Measurements from ENCODE around the gene RIC8B.
"Not testable (repeated sequence)": the region's sequence is repeated elsewhere in the genome, so short reads cannot be mapped to it uniquely, and the experiment has no call there.

The RIC8B gene

DNA sequence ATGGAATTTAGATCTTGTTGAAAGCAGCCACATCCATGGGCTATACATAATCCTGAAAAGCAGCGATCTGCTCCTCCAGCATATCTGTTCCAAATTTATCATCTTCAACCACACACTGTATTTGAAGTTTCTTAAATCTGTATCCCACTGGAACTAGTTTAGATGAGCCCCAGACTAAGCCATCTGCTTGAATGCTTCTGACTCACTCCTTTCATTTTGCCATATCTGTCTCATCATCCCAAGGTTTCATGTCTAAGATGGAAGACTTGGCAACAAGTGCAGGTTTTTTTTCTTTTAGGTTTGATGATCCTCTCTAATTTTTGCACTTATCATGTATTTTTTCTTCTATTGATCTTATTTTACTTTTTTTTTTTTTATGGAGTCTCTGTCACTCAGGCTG lies 126.8 kb downstream of the RIC8B start:
- no peak for DNase-seq (ENCODE audit: low read depth in 1 of 2, low spot score in 1 of 2)

DNA sequence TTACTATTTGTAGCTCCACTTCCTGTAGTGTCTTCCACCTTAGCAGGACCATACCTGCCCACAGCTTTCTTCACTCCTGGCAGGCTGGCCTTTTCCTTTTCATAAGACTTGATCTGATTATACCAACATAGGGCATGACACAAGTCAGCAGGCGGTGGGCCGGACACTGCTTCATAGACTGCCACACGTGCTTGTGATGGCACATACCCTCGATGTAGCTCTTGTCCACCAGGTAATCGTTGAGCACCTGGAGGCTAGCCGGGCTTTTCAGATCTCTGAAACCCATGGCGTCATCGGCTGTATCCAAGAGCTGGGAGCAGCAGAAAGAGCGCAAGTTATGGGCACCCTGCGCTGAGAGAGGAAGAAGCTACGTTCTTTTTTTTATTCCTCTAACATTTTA lies 127.6 kb downstream of the RIC8B start:
- DNase-seq (ENCODE audit: low read depth in 1 of 2, low spot score in 1 of 2), result no peak

DNA sequence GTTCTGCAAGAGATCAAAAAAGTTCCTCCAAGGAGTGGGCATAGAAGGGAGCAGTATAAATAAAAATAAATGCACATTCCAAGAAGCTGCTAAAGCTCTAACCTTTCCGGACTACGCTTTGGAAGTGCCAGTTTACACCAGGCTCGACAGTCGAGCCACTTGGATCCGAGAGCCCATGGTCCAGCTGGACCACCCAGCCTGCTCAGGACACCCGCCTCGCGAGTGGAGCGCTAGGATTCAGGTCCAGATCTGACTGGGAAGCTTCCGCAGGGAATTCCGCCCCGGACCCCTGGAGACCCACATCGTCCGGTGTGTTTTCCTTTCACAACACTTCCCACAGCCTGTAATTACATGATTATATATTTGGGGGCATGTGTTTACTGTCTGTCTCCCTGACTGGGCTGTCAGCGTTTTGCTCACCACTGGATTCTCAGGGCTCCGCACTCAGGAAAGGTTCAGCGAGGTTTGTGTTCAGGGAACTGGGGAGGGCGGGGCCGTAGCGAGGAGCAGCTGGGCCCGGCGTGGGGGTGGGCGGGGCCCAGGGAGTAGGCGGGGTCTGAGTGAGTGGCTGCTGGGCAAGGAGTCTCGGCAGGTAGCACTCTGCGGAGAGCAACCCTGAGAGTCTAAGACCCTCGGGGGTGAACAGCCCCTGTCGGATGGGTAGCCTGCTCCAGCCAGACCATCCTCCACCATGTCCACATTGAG lies 128.9 kb downstream of the RIC8B start:
- DNase-seq (ENCODE audit: low read depth in 1 of 2, low spot score in 1 of 2), result peak; percentile 40 to 62

DNA sequence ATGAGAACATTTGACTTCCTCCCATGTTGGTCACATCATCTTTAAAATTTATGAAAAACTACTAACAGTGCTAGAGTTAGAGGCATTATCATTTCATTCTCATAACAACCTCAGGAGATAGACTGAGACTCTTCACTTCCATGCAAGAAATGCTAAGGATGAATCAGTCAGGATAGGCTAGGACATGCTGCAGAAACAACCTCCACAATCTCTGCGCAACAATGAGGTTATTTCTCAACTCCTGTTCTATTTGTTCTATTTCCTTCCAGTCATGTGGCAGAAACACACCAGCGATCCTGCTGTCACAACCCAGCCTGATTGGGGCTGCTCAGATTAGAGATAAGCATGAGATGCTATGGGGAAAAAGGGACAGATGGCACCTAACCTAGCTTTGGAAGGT lies 132.2 kb downstream of the RIC8B start:
- no peak for DNase-seq (ENCODE audit: low read depth in 1 of 2, low spot score in 1 of 2)

DNA sequence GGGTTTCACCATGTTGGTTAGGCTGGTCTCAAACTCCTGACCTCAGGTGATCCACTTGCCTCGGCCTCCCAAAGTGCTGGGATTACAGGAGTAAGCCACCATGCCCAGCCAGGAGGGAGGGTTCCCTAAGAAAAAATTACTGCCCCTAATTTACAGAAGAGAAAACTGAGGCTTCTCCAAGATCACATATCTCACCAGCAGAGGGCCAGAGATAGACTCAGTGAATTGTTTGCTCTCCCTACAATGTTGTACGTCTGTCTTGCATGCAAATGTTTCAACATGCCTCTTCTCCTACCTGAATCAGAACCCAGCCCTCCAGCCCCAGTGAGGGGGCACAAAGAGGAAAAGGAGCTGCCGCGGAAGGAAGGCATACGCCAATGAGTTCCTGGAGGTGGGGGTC lies 132.9 kb downstream of the RIC8B start:
- DNase-seq (ENCODE audit: low read depth in 1 of 2, low spot score in 1 of 2), result no peak

DNA sequence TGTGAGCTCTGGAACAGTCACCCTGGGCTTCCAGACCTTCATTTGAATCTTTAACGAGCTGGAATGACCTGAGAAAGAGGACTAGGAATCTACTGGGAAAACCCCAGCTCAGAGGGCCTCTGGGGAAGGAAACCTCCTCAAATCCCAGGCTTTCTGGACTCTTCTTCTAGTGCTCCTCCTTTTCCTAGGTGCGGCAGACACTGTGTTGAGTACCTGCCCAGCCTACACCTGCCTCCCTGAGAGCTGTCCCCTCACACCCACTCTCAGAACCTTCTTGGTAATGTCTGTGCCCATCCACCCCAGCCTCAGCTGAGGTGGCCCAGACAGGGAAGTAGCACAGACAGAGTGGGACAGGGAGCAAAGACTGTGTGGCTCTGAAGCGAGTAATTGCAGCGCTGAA lies 133.4 kb downstream of the RIC8B start:
- no peak for DNase-seq (ENCODE audit: low read depth in 1 of 2, low spot score in 1 of 2)

DNA sequence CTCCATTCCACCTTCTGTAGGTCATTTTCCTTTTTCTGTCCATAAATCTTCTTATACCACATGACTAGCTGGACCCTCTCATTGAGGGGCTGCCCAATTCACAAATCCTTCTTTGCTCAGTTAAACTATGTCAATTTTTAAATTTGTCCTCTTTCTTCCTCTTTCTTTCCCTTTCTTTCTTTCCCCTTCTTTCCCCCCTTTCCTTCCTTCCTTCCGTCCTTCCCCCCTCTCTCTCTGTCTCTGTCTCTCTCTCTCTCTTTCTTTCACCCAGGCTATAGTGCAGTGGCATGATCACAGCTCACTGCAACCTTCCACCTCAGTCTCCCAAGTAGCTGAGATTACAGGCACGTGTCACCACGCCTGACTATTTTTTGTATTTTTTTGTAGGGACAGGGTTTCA lies 134.1 kb downstream of the RIC8B start:
- DNase-seq (ENCODE audit: low read depth in 1 of 2, low spot score in 1 of 2), result no peak

DNA sequence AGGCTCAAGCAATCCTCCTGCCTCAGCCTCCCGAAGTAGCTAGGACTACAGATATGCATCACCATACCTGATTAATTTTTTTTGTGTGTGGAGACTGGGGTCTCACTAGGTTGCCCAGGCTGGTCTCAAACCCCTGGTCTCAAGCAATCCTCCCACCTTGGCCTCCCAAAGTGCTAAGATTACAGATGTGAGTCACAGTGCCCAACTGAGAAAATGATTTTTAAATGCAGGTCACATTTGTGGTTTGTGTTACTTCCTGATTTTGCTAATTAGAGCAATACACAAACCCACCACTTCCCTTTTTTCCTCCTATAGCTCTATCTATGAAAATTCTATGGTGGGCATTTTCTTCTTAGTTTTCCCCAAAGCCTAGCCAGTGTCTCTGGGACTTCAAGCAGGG lies 135.7 kb downstream of the RIC8B start:
- no peak for DNase-seq (ENCODE audit: low read depth in 1 of 2, low spot score in 1 of 2)

DNA sequence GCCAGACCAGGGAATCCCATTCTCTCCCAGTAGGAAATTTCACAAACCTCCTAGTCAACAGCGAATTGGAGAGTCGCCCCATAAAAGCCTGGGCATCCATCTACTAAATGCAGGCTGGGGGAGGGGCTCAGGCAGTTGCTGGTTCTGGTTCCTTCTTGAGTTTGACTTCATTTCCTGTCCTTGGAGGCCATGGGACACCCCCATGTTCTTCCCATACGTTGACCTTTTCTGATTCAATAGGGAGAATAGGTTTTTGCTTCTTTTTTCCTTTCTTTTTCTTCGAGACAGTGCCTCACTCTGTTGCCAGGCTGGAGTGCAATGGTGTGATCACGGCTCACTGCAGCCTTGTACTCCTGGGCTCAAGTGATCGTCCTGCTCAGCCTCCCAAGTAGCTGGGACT lies 137.1 kb downstream of the RIC8B start:
- no peak for DNase-seq (ENCODE audit: low read depth in 1 of 2, low spot score in 1 of 2)

DNA sequence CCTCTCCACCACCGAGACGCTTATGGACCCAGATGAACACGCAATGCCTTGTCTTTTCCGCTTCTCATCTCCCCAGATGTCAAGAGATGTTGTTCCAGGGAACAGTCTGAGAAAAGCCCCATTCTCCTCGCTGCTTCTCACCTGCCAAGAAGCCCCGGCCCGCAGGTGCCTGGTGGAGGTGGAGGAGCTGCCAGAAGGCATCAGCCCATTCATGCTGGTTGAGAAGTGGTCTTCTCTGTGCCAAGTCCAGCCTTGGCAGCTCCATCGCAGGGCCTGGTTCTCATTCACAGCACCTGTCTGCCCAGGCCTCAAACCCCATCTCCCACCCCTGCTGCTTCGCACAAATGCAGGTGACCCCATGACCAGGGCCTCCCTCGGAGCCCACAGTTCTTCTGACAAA lies 139.0 kb downstream of the RIC8B start:
- no peak for DNase-seq (ENCODE audit: low read depth in 1 of 2, low spot score in 1 of 2)

DNA sequence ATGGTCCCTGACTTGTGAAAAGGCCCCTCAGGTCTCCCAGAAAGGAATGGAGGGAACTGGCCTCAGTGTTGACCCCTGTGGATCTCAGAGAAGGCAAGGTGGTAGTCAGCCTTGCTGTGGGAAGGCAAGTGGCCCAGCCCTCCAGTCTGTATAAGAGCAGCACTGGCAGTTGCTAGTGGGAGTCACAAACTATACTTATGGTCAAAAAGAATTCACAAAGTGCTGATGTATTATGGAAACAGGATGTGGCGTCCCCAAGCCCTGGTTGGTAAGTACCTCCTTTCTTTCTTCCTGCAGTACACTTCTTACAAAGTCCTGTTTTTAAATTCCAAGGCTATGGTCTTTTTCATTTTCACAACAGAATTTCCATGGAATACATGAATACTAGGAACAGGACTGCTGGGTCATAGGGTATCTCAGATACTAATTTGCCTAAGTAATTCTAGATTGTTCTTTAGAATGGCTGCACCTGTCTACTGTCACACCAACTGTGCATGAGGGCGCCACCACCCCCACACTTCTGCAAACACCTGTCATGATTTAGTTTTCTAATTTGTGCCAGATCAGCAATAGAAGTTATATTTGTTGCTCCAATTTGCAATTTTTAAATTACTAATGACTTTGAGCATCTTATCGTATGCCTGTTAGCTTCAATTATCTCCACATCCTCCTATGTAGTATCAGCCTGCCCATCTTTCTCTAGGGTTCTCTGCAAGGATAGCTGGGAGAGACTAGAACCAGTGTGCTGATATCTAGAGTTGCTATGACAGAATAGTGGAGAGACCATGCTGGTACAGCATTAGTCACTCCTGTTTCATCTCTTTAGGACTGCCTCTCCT lies 140.5 kb downstream of the RIC8B start:
- DNase-seq (ENCODE audit: low read depth in 1 of 2, low spot score in 1 of 2), result no peak

DNA sequence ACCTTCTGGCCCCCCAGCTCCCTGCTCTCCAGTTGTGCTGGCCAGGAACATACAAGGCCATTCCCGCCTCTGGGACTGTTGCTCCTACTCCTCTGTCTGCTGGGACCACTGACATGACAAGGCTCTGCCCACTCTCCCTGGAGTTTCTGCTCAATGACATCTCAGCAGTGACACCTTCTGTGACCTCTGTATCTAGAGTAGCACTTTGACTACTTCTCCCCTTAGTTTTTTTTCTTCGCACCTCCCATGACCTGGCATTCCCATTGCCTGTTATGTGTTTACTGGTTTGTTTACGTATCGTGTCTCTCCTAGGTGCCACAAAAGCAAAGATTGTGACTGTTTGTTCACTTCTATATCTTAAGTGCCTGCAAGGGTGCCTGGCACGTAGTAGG lies 141.1 kb downstream of the RIC8B start:
- no peak for DNase-seq (ENCODE audit: low read depth in 1 of 2, low spot score in 1 of 2)

DNA sequence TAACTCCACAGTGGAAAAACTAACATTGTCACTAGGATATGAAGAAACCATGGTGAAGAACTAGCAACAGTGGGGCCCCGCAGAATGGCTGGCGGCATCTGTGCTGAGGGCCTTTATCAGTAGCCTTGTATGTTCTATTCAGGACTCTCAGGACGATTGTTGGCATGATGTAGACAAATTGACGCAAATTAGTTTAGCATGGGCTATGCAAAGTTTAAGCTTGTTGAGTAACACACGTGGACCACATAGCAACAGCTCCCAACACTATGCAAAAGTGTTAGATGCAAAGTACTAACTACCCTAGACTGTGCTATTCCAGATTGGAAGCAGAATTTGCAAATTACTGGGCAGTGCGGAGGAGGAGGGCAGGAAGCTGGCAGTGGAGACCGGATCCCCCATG lies 143.0 kb downstream of the RIC8B start:
- no peak for DNase-seq (ENCODE audit: low read depth in 1 of 2, low spot score in 1 of 2)

DNA sequence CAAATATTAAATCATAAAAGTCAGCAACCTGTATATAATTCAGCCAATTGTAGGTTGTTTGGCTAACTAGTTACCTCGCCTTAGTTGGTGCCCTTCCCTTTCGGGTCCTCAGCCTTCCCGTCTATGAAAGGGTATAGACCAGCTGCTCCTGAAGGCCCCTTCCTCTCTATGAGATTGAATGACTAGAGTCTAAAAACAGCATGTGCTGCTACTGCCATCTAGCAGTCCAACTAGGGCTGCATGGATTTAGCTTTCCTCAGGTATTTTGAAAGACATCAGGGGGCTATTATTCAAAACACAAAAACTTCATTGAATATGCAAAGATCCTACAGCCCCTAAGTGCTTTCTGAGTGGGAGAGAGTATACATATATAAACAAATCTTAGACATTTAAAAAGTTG lies 144.3 kb downstream of the RIC8B start:
- no peak for DNase-seq (ENCODE audit: low read depth in 1 of 2, low spot score in 1 of 2)

DNA sequence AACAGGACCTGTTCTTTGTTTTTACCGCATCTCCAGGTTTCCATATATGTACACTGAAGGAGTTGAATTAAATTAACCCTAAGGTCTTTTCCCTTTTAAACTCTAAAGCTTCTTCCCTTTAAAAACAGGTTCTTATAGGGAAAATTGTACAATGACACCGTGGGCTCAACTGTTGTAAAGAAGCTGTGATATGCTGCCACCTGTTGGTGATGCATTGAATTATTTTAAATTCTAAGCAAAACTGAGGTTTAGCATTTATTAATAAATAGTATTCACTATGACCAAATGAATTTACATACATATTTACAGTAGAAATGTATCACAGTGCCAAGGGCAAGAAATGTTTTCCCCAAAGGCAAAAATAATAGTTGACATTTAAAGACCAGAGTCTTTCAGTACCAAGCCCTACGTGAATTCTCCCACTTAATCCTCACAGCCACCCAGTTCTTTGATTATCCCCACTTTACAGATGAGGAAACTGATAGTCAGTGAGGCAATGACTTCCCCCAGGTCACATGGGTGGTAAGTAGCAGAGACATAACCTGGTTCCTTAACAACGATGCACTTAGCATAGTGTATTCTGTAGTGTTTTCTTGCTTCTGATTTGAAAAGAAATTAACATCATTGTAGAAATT lies 145.5 kb downstream of the RIC8B start:
- DNase-seq (ENCODE audit: low read depth in 1 of 2, low spot score in 1 of 2), result no peak

DNA sequence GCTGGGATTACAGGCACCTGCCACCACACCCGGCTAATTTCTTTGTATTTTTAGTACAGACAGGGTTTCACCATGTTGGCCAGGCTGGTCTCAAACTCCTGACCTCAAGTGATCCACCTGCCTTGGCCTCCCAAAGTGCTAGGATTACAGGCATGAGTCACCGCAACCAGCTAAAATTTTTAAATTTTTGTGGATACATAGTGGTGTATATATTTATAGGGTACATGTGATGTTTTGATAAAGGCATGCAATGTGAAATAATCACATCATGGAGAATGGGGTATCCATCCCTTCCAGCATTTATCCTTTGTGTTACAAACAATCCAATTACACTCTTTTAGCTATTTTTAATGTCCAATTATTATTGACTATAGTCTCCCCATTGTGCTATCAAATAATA lies 147.5 kb downstream of the RIC8B start:
- not testable (repeated sequence) for DNase-seq (ENCODE audit: low read depth in 1 of 2, low spot score in 1 of 2)

DNA sequence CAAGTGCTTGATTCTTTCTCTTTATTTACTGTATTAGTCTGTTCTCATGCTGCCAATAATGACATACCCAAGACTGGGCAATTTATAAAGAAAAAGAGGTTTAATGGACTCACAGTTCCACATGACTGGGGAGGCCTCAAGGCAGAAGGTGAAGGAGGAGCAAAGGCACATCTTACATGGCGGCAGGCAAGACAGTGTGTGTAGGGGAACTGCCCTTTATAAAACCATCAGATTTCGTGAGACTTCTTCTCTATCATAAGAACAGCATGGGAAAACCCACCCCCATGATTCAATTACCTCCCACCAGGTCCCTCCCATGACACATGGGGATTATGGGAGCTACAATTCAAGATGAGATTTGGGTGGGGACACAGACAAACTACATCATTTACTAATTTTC lies 149.1 kb downstream of the RIC8B start:
- DNase-seq (ENCODE audit: low read depth in 1 of 2, low spot score in 1 of 2), result not testable (repeated sequence)

DNA sequence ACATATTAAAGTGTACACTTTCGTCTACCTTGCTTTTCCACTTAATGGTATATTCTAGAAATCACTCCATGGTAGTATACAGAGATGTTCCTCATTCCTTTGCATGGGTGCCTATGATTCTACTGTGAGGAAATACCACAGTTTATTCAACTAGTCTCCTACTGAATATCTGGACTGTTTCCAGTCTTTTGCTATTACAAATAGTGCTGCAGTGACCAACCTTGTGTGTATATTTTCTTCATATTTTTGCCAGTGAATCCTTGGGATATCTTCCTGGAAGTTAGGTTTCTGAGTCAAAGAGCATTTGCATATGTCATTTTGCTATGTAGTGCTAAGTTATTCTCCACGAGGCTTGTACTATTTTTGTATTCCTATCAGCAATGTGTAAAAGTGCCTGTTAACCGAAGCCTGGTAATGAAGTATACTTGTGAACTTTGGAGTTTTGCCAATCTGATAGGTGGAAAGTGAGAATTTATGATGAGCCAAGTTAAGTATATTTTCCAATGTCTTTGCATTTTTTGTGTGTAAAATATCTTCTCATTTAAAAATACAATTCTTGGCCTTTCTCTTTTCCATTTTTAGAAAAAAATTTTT lies 149.9 kb downstream of the RIC8B start:
- no peak for DNase-seq (ENCODE audit: low read depth in 1 of 2, low spot score in 1 of 2)

DNA sequence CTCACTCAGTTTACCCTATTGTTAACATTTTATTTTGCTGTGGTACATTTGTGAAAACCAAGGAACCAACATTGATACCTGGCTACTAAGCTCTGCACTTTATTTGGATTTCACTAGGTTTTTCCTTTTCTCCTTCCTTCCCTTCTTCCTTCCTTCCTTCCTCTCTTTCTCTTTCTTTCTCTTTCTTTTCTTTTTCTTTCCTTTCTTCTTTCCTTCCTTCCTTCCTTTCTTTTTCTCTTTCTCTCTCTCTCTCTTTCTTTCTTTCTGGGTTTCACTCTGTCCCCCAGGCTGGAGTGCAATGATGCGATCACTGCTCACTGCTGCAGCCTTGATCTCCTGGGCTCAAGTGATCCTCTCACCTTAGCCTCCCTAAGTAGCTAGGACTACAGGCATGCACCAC lies 152.2 kb downstream of the RIC8B start:
- DNase-seq (ENCODE audit: low read depth in 1 of 2, low spot score in 1 of 2), result no peak

DNA sequence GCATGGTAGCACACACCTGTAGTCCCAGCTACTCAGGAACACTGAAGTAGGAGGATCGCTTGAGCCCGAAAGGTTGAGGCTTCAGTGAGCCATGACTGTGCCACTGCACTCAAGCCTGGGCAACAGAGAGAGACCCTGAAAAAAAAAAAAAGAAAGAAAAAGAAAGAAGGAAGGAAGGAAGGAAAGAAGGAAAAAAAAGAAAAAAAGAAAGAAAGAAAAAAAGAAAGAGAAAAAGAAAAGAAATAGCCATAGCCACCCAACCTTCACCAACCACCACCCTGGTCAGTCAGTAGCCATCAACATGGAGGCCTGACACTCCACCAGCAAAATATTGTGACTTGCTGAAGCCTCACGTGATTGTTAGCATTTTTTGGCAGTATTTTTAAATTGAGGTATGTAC lies 159.8 kb downstream of the RIC8B start:
- no peak for DNase-seq (ENCODE audit: low read depth in 1 of 2, low spot score in 1 of 2)
